K562 treated with DMSO at 1 percent for 48 hours (cell line): ENCODE data around the gene C1orf185. TPM values are rescaled to one million over a fixed set of nuclear protein-coding genes. Genes with fewer than 3 reads are reported as not detected.

ENCODE experiments used
- total RNA-seq: library from RNA; unstranded; fragments of 300-600 nt; gene quantifications from 2 replicates; pipeline ENCODE4 v1.2.3, GENCODE V29; 2022; ENCODE audit warnings: low replicate concordance; ENCODE audit errors: extremely low read depth

Gene C1orf185
- not detected in 2 replicates for total RNA-seq

DNA sequence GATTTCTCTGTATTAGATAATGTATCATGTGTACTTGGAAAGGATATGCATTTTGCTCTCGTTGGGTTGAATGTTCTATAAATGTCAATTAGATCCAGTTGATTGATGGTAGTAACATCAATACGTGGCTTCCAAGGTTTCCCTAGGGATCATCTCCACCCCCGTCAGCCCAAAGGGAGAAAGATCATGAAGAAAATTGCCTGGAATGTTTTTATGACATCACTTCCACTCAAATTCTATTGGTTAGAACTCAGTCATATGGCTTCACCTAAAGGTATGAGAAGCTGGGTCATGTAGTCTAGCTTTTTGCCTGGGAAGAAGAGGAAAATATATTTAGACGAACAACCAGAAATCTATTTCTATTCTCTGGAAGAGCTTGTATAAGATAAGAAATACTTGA is at the start of gene C1orf185:
Gene C1orf185, plus strand, starts transcription at position 253 of the 400 bp plus-strand sequence. Its CDS starts 6 bp downstream, at position 259.

Other genes with a start within 250 kb of the C1orf185 start
- not detected in 2 replicates for gene FAF1, start 142.0 kb upstream of the C1orf185 start, total RNA-seq
- not detected in 2 replicates for gene CDKN2C, start 132.0 kb upstream of the C1orf185 start, total RNA-seq
- not detected in 2 replicates for gene RNF11, start 134.0 kb downstream of the C1orf185 start, total RNA-seq
- gene TTC39A, start 228.3 kb downstream of the C1orf185 start, total RNA-seq = not detected in 2 replicates